OCI-LY3 (cell line): ENCODE results near the gene WHAMM.

Source experiments
- H2AFZ ChIP-seq: fragments of 200-600, 300-600 bp; shearing (Covaris generic); 2 replicates; pipeline ENCODE4 v1.6.0; 2014; ENCODE audit warnings: antibody characterized with exemption, low read depth, low read length
- H3K27ac ChIP-seq: fragments of 200-600, 300-600 bp; sonication (generic); 2 replicates; pipeline ENCODE4 v1.5.1; 2014; ENCODE audit warnings: mild to moderate bottlenecking, low read length, moderate library complexity, mixed read lengths
- H3K27me3 ChIP-seq: fragments of 200-600, 300-600 bp; sonication (generic); 2 replicates; pipeline ENCODE4 v1.6.1; 2014; ENCODE audit warnings: low read depth, low read length, mixed read lengths
- H3K36me3 ChIP-seq: fragments of 200-600, 300-600 bp; sonication (generic); replicated peaks from 2 replicates; pipeline ENCODE3; 2014; ENCODE audit warnings: low read depth, low read length, mixed read lengths
- H3K4me1 ChIP-seq: fragments of 300-600, 200-600 bp; sonication (generic); 2 replicates; pipeline ENCODE4 v1.6.1; 2014; ENCODE audit warnings: low read length, mixed read lengths
- H3K4me2 ChIP-seq: fragments of 200-600, 300-600 bp; sonication (generic); 2 replicates; pipeline ENCODE4 v1.6.1; 2014; ENCODE audit warnings: low read length, mixed read lengths
- H3K4me3 ChIP-seq: fragments of 300-600, 200-600 bp; sonication (generic); 2 replicates; pipeline ENCODE4 v1.5.1; 2014; ENCODE audit warnings: antibody characterized with exemption, mild to moderate bottlenecking, low read length, moderate library complexity
- H3K79me2 ChIP-seq: fragments of 300-600, 200-600 bp; shearing (Covaris generic); 2 replicates; pipeline ENCODE4 v1.6.1; 2014; ENCODE audit warnings: mild to moderate bottlenecking, low read length, mixed read lengths
- H3K9ac ChIP-seq: fragments of 300-600, 200-600 bp; shearing (Covaris generic); 2 replicates; pipeline ENCODE4 v1.6.0; 2014; ENCODE audit warnings: mild to moderate bottlenecking, low read length, moderate library complexity
- H3K9me3 ChIP-seq: fragments of 200-600, 300-600 bp; shearing (Covaris generic); 2 replicates; pipeline ENCODE4 v1.6.1; 2014; ENCODE audit warnings: low read length, mixed read lengths; ENCODE audit not compliant: insufficient read depth
- H4K20me1 ChIP-seq: fragments of 200-600, 300-600 bp; sonication (generic); 2 replicates; pipeline ENCODE4 v1.6.1; 2016; ENCODE audit warnings: low read length, mixed read lengths; ENCODE audit not compliant: insufficient read depth
- EZH2phosphoT487 ChIP-seq: fragments of 200-600 bp; shearing (Covaris generic); IDR thresholded peaks from 2 replicates; pipeline ENCODE4 v1.6.1; 2018; ENCODE audit warnings: antibody characterized with exemption, mixed run types, low read depth
- TF ChIP-seq, protein P1 (sequence below): fragments of 200-600, 300-600 bp; sonication (generic); IDR thresholded peaks from 2 replicates; pipeline ENCODE4 v1.5.1; 2014; ENCODE audit warnings: antibody characterized with exemption, low read length, low read depth

WHAMM gene

DNA sequence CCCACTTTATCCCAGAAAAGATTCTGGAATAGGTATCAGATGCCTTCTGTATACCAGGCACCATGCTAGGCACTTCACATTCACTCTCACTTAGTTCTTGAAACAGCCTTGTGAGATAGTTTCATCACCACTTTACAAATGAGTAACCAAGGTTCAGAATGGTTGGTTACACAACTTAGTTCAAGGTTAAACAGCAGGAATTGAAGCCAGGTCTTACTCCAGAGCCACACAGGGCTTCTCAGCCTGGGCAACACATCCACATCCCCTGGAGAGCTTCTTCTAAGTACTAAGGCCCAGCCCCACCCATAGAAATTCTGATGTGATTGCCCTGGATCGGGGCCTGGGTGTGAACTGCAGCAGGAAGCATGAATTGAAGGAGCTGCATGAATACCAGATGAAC, 18.6 kb downstream of the WHAMM start:
- no peaks in the 10 kb centered on the region for H3K9me3 ChIP-seq
- no peak overlapping the region for H3K9ac ChIP-seq
- H3K4me3 ChIP-seq, result no peak overlapping the region
- H3K27ac ChIP-seq, result no peak overlapping the region
- no peaks in the 10 kb centered on the region for H3K79me2 ChIP-seq
- no peak overlapping the region for H2AFZ ChIP-seq
- TF ChIP-seq EZH2phosphoT487, result no peak
- no peaks in the 10 kb centered on the region for H3K27me3 ChIP-seq
- H3K4me1 ChIP-seq, result peaks cover 28% of the 10 kb centered on the region
- peaks cover 33% of the 10 kb centered on the region for H4K20me1 ChIP-seq
- no peak overlapping the region for H3K4me2 ChIP-seq
- peaks cover 50% of the 10 kb centered on the region for H3K36me3 ChIP-seq

DNA sequence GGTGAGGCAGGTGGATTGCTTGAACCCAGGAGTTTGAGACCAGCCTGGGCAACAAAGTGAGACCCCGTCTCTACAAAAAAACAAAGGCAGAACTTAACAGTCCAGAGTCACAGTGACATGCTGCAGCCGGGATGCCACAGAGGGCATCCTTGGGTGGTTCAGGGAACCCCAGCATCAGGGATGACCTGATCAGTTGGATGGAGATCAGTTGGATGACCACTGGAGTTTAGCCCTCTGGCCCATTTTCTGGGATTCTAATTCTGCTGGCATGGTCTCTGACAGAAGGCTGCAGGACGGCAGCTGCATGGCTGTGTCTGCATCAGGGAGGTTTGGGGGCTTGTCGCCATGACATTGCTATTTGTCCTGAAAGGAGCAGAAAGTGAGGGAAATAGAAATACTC, 19.8 kb downstream of the WHAMM start:
- H2AFZ ChIP-seq, result no peak overlapping the region
- no peak overlapping the region for H3K4me3 ChIP-seq
- H3K9ac ChIP-seq, result no peak overlapping the region
- H3K79me2 ChIP-seq, result peaks cover 3% of the 10 kb centered on the region; the same call in 1 of the 2 replicates
- H3K4me2 ChIP-seq, result no peak overlapping the region
- H3K36me3 ChIP-seq, result peaks cover 56% of the 10 kb centered on the region
- no peaks in the 10 kb centered on the region for H3K27me3 ChIP-seq
- no peaks in the 10 kb centered on the region for H3K9me3 ChIP-seq
- TF ChIP-seq, protein P1, sequence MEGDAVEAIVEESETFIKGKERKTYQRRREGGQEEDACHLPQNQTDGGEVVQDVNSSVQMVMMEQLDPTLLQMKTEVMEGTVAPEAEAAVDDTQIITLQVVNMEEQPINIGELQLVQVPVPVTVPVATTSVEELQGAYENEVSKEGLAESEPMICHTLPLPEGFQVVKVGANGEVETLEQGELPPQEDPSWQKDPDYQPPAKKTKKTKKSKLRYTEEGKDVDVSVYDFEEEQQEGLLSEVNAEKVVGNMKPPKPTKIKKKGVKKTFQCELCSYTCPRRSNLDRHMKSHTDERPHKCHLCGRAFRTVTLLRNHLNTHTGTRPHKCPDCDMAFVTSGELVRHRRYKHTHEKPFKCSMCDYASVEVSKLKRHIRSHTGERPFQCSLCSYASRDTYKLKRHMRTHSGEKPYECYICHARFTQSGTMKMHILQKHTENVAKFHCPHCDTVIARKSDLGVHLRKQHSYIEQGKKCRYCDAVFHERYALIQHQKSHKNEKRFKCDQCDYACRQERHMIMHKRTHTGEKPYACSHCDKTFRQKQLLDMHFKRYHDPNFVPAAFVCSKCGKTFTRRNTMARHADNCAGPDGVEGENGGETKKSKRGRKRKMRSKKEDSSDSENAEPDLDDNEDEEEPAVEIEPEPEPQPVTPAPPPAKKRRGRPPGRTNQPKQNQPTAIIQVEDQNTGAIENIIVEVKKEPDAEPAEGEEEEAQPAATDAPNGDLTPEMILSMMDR, result no peak
- no peak for TF ChIP-seq EZH2phosphoT487
- H3K4me1 ChIP-seq, result peaks cover 34% of the 10 kb centered on the region
- no peak overlapping the region for H3K27ac ChIP-seq
- peaks cover 38% of the 10 kb centered on the region for H4K20me1 ChIP-seq

GRCh38 chr15:82830427-82831173, 21.2 kb downstream of the WHAMM start:
- no peaks in the 10 kb centered on the region for H3K9me3 ChIP-seq
- H3K4me2 ChIP-seq, result peak overlapping the region; percentile 82; the same call in 1 of the 2 replicates
- H3K4me3 ChIP-seq, result no peak overlapping the region
- peaks cover 3% of the 10 kb centered on the region; the same call in 1 of the 2 replicates for H3K79me2 ChIP-seq
- no peak overlapping the region for H2AFZ ChIP-seq
- H3K27me3 ChIP-seq, result no peaks in the 10 kb centered on the region
- H3K4me1 ChIP-seq, result peaks cover 34% of the 10 kb centered on the region
- no peak for TF ChIP-seq EZH2phosphoT487
- TF ChIP-seq, protein P1, result no peak
- peaks cover 38% of the 10 kb centered on the region for H4K20me1 ChIP-seq
- peaks cover 68% of the 10 kb centered on the region for H3K36me3 ChIP-seq
- H3K9ac ChIP-seq, result no peak overlapping the region
- H3K27ac ChIP-seq, result no peak overlapping the region

GRCh38 chr15:82831894-82832600, 22.6 kb downstream of the WHAMM start:
- peaks cover 47% of the 10 kb centered on the region for H4K20me1 ChIP-seq
- H3K4me3 ChIP-seq, result peak overlapping the region; percentile 31
- H3K36me3 ChIP-seq, result peaks cover 70% of the 10 kb centered on the region
- no peaks in the 10 kb centered on the region for H3K27me3 ChIP-seq
- no peaks in the 10 kb centered on the region for H3K9me3 ChIP-seq
- peaks cover 3% of the 10 kb centered on the region; the same call in 1 of the 2 replicates for H3K79me2 ChIP-seq
- no peak overlapping the region for H2AFZ ChIP-seq
- TF ChIP-seq, protein P1, result no peak
- TF ChIP-seq EZH2phosphoT487, result no peak
- peak overlapping the region; percentile 86 for H3K27ac ChIP-seq
- peaks cover 34% of the 10 kb centered on the region for H3K4me1 ChIP-seq
- H3K9ac ChIP-seq, result peak overlapping the region; percentile 8; the same call in 1 of the 2 replicates
- H3K4me2 ChIP-seq, result peak overlapping the region; percentile 82
